HCT116 (cell line): ENCODE data around the gene ZBTB2.

Experiments
- CTCF ChIP-seq, 3 experiments: fragments of 200-600 bp in 1 of 3; sonication (generic) in 1 of 3; IDR thresholded peaks in 2 of 3; conservative IDR thresholded peaks in 1 of 3; 2 replicates each; pipeline ENCODE4 v1.5.1; 2012 to 2017; ENCODE audit warnings: low read depth in 2 of 3, low read length in 2 of 3, antibody characterized with exemption in 1 of 3, borderline replicate concordance in 1 of 3, control low read depth in 1 of 3, mild to moderate bottlenecking in 1 of 3, mixed read lengths in 1 of 3, mixed run types in 1 of 3, moderate library complexity in 1 of 3; ENCODE audit not compliant: insufficient read depth in 1 of 3
- SIN3A ChIP-seq: IDR thresholded peaks from 2 replicates; pipeline ENCODE4 v1.6.1; 2012; ENCODE audit warnings: low read depth

GRCh38 chr6:151379933-151380847 is 11.2 kb downstream of the ZBTB2 start:
- TF ChIP-seq CTCF (IDR thresholded peaks at IDR 0.05 in 2 of 3, conservative IDR thresholded peaks at IDR 0.05 in 1 of 3; ENCODE audit: borderline replicate concordance in 1 of 3, insufficient read depth in 1 of 3, low read depth in 2 of 3, low read length in 2 of 3) (no peak), SIN3A (no peak)
